ENCODE measurements around the gene LIN7A.
A peak's percentile ranks its signal among the peaks of the same experiment; 100 is the strongest.

The LIN7A gene

DNA sequence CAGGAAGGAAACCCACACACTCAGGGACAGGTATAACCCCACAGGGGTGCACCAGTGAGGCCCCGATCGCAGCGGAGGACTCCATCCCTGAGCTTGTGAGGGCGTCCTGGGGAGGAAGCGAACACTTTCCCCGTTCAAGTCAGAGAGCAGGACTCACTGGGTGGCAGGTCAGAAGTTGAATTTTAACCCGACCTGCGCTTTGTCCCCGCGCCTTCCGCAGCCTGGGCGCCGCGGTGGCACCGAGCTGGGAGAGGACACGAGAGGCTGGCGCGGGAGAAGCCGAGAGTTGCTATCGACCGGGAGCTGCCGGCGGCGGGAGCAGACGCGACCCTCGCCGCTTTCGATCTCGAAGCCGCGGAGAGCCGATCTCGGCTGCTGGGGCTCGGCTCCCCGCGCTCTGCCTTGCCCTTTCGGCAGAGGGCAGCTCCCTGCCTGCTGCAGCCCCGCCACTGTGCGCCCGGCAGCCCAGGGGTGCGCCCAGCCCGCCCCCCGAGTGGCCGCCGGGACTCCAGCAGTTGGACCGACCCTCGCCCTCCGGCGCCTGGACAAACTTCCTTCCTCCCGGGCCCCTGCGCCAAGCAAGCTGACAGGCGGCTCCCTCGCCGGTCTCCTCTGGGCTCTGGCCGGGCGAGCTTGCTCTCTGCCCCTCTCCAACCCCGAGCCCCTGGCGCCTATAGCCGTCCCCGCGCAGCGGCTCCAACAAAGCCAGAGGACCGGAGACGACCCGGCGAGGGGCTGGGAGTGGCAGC is 918 bp downstream of the LIN7A start:
- TF ChIP-seq, protein P1, sequence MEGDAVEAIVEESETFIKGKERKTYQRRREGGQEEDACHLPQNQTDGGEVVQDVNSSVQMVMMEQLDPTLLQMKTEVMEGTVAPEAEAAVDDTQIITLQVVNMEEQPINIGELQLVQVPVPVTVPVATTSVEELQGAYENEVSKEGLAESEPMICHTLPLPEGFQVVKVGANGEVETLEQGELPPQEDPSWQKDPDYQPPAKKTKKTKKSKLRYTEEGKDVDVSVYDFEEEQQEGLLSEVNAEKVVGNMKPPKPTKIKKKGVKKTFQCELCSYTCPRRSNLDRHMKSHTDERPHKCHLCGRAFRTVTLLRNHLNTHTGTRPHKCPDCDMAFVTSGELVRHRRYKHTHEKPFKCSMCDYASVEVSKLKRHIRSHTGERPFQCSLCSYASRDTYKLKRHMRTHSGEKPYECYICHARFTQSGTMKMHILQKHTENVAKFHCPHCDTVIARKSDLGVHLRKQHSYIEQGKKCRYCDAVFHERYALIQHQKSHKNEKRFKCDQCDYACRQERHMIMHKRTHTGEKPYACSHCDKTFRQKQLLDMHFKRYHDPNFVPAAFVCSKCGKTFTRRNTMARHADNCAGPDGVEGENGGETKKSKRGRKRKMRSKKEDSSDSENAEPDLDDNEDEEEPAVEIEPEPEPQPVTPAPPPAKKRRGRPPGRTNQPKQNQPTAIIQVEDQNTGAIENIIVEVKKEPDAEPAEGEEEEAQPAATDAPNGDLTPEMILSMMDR (IDR thresholded peaks at IDR 0.05; ENCODE audit: low read depth, low read length) = no peak
- Histone ChIP-seq H3K4me3 (ENCODE audit: low read depth, low read length) (peak overlapping the region; percentile 85), H3K27me3 (ENCODE audit: insufficient read depth, low read depth, severe bottlenecking) (no peaks in the 10 kb centered on the region), H3K36me3 (peaks cover 4% of the 10 kb centered on the region; the same call in 1 of the 2 replicates), H3K27ac (peak overlapping the region; percentile 93), H3K9me3 (ENCODE audit: severe bottlenecking) (no peaks in the 10 kb centered on the region)
- DNase-seq = peak; percentile 66

DNA sequence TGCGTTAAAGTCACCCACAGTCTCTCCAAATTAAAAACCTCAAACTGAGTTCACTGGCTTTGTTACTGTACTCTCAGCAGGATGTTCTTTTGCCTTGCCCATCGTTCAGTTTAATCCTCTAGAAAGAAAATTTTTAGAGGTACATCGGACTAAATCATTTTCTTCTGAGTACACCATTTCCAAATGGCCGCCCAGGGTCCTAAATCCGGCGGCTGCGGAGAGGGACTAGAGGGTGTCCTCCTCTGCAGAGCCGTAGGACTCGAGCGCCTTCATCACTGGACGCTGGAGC is 1.4 kb downstream of the LIN7A start:
- Histone ChIP-seq H3K9me3 (ENCODE audit: severe bottlenecking) (no peaks in the 10 kb centered on the region), H3K4me3 (ENCODE audit: low read depth, low read length) (peak overlapping the region; percentile 85), H3K27me3 (ENCODE audit: insufficient read depth, low read depth, severe bottlenecking) (no peaks in the 10 kb centered on the region), H3K27ac (peak overlapping the region; percentile 93), H3K36me3 (peaks cover 4% of the 10 kb centered on the region; the same call in 1 of the 2 replicates)
- DNase-seq = no peak
- TF ChIP-seq, protein P1 (IDR thresholded peaks at IDR 0.05; ENCODE audit: low read depth, low read length) = no peak

- TF ChIP-seq, protein P1 (IDR thresholded peaks at IDR 0.05; ENCODE audit: low read depth, low read length) = no peak
- Histone ChIP-seq H3K36me3 (peaks cover 4% of the 10 kb centered on the region; the same call in 1 of the 2 replicates), H3K9me3 (ENCODE audit: severe bottlenecking) (no peaks in the 10 kb centered on the region), H3K27me3 (ENCODE audit: insufficient read depth, low read depth, severe bottlenecking) (no peaks in the 10 kb centered on the region), H3K4me3 (ENCODE audit: low read depth, low read length) (peak overlapping the region; percentile 85; the same call in 1 of the 2 replicates), H3K27ac (peak overlapping the region; percentile 93)
- no peak for DNase-seq
Measured at GRCh38 chr12:80935111-80935510, 2.6 kb downstream of the LIN7A start.

DNA sequence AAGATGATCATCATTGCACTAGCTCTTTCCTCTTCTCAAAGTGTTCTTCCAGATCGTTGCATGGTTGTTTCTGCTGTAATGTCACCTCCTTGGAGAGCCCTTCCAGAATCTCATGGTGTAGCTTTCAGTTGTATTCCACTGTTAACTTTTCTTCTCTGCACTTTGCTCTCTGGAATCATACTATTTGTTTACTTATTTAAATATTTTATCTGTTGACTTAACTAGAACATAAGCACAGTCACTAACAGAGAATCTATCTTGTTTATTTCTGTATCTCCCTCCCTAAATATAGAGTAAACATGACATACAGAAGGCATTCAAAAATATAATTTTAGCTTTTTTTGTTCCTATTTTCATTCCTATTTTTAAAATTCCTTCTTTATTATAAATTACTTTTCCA is 11.8 kb downstream of the LIN7A start:
- Histone ChIP-seq H3K27me3 (ENCODE audit: insufficient read depth, low read depth, severe bottlenecking) (no peaks in the 10 kb centered on the region), H3K27ac (no peak overlapping the region), H3K36me3 (no peaks in the 10 kb centered on the region; the same call in 1 of the 2 replicates), H3K9me3 (ENCODE audit: severe bottlenecking) (no peaks in the 10 kb centered on the region), H3K4me3 (ENCODE audit: low read depth, low read length) (no peak overlapping the region)
- no peak for DNase-seq
- TF ChIP-seq, protein P1 (IDR thresholded peaks at IDR 0.05; ENCODE audit: low read depth, low read length) = no peak

- no peak overlapping the region for H3K27ac ChIP-seq
- TF ChIP-seq, protein P1 (IDR thresholded peaks at IDR 0.05; ENCODE audit: low read depth, low read length) = no peak
Measured at GRCh38 chr12:80925237-80925636, 12.5 kb downstream of the LIN7A start.

GRCh38 chr12:80924437-80924836 is 13.3 kb downstream of the LIN7A start:
- Histone ChIP-seq H3K27ac (no peak overlapping the region), H3K27me3 (ENCODE audit: insufficient read depth, low read depth, severe bottlenecking) (no peaks in the 10 kb centered on the region), H3K4me3 (ENCODE audit: low read depth, low read length) (no peak overlapping the region), H3K36me3 (no peaks in the 10 kb centered on the region; the same call in 1 of the 2 replicates), H3K9me3 (ENCODE audit: severe bottlenecking) (no peaks in the 10 kb centered on the region)
- no peak for DNase-seq
- TF ChIP-seq, protein P1 (IDR thresholded peaks at IDR 0.05; ENCODE audit: low read depth, low read length) = no peak

More at GRCh38 chr12:80925237-80925636, 12.5 kb downstream of the LIN7A start:
- Histone ChIP-seq H3K27me3 (ENCODE audit: insufficient read depth, low read depth, severe bottlenecking) (no peaks in the 10 kb centered on the region), H3K9me3 (ENCODE audit: severe bottlenecking) (no peaks in the 10 kb centered on the region), H3K4me3 (ENCODE audit: low read depth, low read length) (no peak overlapping the region), H3K36me3 (no peaks in the 10 kb centered on the region; the same call in 1 of the 2 replicates)
- no peak for DNase-seq
